CD1c-positive myeloid dendritic cell (primary cell): Measurements from ENCODE around the gene SERGEF.

ENCODE experiments used
- DNase-seq: peaks from one replicate; pipeline ENCODE4 v3.0.0-alpha.2; 2016; ENCODE audit errors: extremely low spot score

Gene SERGEF

DNA sequence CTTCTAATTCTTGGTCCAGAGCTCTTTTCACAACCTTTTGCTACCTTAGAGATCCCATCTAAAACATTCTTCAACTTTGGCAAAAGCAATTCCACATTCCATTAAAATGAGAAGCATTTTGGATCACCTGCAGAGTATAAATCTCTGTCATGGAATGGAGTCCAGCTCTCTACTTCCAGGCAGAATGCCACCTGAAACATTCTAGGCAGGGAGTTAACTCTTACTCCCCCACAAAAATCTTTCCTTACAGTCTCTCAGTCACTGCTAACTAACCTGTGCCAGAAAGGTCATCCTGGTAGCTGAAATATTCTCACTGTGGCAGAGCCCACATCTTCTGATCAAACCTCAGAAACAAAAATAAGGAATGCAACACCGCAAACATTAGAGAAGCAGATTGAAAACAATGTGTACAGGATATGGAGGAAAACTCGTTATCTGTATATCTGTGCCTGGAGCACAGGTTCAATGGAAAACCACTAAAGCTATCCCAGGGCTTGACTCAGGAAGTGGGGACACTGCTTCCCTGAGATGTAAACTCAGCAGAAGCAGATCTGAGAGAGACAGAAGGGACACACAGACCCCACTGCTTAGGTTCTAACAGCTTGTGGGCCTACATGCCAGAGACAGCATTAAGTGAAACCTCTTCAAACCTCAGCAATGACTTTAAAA, 199.3 kb downstream of the SERGEF start:
- no peak for DNase-seq

DNA sequence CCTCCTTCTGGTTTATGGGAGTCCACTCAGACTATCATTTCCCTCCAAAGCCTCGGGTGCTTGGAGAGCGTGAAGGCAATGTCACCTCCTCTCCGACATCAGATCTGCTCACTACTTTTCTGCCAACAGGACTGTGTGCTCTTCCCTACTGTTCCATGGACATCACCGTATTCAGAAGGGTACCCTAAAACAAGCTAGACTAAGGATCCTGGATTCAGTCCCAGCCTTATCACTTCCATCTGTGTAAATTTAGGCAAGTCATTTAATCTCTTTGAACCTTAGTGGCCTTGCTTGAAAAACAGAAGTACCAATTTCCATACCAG, 200.0 kb downstream of the SERGEF start:
- no peak for DNase-seq

DNA sequence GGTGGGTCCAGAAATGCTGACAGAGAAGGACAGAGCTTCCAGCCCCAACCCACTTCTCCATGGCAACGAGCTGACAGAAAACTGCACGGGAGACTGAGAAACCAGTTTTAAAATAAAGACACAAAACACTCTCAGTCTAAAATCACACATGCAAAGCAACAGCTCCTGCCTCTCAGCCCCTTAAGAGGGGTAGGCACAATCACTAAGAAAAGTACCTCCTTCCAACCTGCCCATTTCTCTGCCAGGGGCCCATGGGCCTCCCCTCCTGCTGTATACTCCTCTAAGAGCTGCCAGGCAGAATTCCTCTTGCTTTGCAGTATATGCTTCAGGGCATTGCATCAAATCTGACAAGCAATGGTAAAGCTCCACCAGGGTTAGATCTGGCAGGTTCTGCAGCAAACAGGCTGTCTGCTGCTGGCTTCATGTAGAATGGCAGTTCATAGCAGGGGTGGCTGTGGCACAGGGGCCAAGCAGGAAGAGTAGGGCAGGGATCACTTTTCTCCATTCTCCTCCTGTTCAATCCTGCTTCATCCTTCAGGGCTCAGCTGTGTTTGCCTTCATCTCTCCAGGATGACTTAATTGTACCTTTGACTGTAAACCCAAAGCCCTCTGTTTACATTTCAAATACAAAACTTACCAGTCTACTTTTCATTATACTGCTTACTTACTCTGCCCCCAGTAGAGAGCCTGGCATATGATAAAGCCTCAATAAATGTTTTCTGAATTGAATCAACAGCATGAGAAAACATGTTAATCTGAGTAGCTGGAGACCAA, 200.6 kb downstream of the SERGEF start:
- no peak for DNase-seq

DNA sequence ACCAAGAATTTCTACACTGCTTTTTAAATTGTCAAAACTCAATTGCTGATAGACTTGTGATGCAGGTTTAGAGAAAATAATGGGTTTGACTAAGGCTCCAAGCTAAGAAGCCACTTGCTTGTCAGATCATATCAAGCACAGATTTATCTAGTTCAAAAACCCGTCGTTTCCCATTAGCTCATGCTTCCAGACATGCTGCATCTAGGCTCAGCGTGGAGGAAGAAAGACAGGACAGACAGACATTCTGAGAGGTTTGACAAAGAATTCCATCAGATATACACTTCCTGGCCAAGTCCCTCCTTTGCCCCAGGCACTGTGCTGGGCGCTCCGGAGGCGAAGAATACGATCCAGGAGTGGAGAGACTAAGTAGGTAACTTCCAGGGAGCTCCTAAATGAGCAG, 201.5 kb downstream of the SERGEF start:
- no peak for DNase-seq

DNA sequence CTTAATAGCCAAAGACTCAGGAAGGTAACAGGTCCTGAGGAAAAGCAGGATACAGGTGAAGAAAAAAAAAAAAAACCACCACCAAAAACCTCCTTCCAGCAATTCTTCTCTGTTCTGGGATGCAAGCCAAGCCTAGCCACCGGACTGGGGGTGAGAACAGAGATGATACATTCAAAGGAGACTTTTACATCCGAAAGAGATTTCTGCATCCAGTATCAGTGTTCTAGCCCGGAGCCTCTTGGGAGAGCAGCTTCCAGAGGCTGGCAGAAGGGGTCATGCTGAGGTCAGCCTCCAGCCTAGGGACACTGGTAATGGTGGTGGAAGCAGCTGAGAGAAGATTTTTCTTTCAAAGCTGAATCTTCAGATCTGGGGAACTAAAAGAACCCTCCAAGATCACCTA, 202.1 kb downstream of the SERGEF start:
- DNase-seq, result no peak

DNA sequence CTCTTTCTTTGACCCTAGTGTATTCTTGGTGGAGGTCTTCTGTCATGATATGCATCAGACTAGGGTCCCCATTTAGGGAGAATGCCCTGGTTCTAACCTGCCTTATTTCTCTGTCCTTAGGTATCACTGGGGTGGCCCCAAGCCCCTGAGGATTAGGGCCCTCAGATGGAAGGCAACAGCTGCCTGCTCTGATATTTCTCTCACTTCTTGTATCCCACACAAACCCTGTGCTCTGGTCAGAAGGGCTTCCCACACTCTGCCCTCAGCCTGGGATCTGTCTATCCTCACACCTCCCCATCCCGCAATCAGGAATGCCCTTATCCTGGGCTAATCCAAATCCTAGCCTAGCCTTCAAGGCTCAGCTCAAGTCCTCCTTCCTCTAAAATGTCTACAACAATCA, 202.8 kb downstream of the SERGEF start:
- DNase-seq, result no peak

DNA sequence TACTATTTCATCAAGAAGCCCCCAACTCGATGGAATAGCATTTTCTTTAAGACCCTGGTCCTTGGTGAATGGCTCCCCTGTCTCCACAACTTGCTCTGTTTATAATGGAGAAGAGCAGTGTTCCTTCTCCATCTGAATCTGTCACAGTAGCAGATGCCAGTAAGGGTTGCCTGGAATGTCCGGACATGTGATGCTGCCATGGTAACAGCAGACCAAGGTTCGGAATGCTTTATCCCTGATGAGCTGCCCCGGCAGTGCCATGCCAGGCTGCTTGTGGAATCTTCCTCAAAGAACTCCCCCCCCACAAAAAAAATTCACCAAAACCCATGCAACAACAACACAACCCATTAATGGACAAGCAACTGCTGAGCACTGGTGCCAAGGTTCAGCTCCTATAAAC, 205.8 kb downstream of the SERGEF start:
- no peak for DNase-seq

DNA sequence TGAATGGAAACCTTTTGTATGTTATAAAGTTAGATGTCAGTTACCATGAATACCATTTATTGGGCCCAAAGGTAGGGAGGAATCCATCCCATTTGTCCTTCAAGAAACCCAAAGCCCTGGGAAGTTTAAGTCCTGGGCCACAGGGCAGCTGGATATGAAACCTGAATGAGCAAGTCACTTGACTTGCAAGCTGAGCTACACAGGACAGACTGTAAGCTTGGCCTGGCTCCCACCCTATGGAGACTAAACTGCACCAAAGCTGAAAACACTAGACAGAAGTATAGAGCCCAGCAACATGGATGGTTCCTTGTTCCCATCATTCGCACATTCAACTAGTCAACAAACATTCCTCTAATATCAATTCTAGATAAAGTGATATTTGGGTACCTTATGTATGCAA, 207.0 kb downstream of the SERGEF start:
- DNase-seq, result no peak

DNA sequence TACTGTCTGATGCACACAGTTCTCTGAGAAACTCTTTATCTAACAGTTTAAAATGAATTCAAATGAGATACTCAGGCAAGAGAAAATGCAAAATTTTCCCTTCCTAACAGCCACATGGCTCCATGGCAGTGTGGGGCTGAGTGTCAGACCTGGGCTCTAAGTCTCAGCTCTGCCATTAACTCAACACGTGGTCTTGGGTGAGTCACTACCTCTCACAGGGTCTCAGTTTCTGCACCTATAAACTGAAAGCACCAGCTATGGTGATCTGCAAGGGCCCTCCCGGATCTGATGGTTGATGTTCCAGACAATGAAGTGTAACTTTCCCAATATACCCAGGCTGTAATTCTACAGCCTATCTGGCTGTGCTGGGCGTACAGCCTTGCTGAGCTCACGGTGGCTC, 207.8 kb downstream of the SERGEF start:
- no peak for DNase-seq

DNA sequence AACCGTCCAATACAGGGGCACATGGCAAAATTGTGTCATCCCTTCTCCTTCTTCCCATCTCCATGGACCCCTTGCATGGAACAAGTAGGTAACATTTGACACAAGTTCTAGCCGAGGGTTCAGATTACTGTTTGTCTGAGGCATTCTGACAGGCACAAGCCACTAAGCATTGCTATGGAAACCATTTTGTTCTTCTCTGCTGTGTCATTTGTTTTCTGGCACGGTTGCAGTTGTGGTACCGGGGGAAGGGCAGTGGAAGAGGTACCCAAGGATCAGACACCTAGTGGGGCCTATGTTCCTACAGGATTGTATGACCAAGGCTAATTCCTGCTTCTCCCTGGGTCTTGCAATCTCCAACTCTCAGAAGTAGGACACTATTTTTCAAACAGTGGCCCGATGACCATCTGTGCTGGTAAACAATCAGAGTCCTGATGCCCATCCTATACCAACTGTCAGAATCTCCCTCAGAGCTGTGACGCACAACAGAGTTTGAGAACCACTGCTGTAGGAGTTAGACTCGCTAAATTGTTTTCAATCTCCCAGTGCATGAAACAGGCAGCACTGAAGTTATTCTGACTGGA, 209.0 kb downstream of the SERGEF start:
- DNase-seq, result no peak

DNA sequence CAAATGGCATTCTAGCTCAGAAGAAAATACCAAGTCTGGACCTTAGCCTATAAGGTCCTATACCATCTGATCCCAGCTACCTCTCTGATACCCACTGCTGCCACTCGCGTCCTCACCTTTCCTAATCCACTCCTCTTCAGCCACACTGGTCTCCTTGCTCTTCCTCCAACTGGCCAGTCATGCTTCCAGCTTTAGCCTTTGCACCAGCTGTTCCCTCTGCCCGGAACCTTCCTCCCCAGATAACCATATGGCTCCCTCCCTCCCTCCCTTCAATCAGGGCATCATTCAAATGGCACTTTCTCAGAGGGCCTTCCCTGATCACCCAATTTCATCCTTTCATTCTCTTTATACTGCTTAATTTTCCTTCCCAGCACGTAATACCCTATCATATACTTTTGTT, 210.4 kb downstream of the SERGEF start:
- no peak for DNase-seq

DNA sequence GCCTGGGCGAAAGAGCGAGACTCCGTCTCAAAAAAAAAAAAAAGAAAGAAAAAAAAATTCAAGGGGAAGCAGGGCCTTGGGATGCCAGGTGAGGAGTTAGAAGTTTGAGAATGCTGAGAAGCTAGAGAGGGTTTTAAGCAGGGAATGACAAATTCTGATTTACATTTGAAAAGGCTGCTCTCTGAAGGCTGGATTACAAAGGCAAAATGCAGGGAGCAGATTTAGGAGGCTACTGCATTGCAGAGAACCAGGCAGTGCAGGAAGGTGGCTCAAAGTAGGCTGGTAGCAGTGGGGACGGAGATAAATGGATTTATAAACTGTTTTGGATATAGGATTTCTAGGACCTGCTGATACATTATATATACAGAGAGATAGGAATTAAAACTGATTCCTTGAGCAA, 211.7 kb downstream of the SERGEF start:
- DNase-seq, result no peak

DNA sequence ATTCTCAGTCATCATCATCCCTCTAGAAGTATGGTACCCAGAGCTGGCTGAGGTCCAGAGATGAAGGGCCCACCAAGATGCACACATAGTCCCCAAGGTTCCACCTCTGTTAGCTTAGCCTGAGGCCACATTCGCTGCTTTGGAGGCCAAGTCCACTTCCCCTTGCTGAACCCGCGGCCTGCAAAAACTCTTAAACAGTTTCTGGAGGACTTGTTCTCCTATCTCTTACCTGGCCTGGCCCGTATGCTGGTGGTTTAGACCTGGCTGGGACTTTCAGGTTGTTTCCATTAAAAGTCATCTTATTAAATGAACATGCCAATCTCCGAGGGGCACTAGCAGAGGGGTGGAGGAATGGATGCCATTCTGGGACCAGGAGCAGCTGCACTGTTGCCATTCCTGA, 213.7 kb downstream of the SERGEF start:
- DNase-seq, result no peak

DNA sequence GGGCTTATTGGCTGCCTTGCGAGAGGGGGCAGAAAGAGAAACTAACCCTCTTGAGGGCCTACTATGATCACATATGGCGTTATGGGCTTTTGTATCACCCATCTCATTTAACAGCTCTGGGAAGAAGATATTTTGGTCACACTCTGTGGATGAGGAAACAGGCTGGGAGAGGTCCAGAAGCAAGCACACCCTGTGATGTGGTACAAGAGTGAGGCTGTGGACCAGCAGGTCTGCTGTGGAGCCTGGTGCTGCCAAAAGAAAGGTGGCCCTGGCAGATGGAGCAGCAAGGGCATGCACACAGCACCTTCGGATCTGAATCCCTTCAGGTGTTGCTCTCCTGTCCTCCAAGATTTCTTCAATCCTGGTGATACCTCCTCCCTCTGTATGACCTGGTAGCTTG, 214.1 kb downstream of the SERGEF start:
- no peak for DNase-seq

DNA sequence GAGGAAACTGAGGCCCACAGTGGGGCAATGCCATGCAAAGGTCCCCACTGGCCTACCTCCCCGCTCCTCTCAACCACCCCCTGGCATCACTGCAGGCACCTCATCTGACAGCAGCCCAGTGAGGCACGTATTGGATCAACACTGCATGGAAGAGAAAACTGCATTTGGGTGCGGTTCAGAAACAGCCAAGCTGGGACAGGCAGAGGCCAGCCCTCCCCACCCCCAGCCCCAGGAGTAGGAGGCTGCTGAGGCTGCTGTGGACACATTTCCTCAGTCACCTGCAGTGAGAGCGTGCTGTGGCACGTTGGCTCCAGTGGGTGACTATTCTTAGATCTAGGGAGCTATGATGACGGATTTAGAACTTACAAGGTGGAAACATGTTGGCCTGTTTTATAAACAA, 214.6 kb downstream of the SERGEF start:
- DNase-seq, result no peak

DNA sequence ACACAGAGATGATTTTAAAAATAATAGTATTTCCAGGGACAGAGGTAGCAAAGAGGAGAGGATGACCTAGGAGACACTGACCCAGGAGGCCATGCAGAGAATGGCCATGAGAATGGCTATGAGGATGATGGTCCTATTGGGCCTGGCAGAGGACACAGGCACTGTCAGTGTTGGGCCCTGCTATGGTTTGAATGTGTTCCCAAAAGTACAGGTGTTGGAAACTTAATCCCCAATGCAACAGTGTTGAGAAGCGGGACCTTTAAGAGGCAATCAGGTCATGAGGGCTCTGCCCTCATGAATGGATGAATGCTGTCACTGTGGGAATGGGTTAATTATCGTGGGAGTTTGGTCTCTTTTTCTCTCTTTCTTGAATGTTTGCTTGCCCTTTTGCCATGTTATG, 216.7 kb downstream of the SERGEF start:
- no peak for DNase-seq

DNA sequence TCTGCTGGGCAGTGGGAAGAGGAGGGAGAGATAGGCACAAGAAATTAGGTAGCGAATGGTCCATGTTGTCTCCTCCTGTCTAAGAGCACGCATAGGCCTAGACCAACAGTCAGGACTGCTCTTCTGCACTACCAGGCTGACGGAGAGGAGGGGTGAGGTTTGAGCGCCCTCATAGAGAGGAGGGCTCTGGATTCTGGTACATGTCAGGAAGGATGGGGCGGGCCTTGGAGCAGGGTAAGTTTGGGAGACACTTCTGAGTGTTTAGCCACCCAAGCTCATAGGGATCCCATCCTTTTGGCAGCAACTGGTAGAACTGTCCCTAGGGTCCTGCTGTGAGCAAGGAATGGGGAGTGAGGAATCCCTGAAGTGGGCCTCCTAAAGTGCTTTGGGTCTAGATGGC, 217.9 kb downstream of the SERGEF start:
- no peak for DNase-seq

DNA sequence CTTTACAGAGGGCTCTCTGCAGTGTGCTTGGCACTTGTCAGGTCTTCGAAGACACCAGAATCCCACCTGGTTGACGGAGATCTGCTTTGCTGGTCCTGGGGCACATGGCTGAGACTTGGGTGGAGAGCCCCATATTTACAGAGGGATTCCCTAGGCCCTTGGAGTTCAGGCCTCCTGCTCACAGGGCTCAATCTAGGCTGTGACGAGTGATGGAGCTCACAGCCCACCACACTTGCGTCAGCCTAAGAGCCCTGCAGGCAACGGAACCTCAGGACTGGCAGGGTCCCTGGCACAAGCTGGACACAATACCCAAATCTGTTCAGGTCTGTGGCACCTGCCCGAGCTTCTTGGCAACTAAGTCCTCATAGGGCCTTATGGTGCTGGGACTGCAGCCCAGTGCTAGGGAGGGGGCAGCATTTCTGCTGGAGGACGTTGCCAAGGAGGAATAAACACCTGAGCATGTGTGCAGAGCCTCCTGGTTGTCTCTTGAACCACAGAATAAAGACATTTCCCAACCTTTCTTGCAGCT, 219.1 kb downstream of the SERGEF start:
- DNase-seq, result no peak

DNA sequence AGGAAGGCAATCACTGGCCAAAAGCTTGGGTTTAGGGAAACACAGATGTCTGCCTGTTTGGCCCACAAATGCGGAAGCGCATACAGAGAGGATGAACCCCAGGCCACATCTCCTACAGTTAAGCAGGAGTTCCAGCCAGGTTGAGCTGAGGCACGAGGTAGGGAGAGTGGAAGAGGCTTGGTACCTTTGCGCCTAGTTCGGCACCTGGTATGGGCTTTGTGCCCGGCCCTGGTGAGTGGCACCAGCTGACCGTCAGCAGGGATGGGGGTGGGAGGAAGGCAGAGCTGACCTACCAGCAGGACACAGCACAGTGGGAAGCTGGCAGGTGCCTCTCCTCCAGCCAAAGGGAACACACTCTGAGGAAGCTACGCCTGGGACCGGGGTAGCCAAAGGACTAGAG, 220.7 kb downstream of the SERGEF start:
- no peak for DNase-seq

DNA sequence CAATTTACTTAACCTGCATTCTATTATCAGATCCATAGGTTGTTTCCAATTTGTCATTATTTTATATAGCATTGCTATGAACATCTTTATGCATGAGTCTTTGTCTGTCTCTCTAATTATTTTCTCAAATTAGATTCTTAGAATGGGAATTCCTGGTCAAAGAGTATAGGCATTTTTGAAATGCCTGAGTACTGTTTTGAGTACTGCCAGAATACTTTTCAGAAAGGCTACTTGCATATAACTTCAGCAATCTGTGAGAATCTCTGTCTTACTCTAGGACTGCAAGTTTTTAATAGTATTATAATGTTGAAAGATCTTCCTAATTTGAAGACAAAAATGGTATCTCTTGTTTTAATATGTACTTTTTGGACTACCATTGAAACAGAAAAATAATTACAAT, 221.7 kb downstream of the SERGEF start:
- DNase-seq, result no peak

DNA sequence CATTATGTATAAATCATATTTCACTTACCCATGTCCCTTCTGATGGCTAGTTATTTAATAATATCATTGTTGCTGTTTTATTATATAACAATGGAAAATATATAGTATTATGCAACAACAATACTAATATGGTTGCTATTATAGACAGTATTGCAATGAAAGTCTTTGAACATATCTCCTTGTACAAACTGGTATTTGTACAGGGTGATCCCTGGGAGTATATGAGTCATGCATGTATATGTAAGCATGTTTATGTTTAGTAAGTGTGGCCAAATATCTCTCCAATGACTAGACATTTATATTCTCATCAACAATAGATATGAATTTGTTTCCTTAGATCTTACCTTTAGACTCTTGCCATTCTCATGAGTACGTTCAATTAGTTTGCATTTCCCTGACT, 222.4 kb downstream of the SERGEF start:
- DNase-seq, result no peak

DNA sequence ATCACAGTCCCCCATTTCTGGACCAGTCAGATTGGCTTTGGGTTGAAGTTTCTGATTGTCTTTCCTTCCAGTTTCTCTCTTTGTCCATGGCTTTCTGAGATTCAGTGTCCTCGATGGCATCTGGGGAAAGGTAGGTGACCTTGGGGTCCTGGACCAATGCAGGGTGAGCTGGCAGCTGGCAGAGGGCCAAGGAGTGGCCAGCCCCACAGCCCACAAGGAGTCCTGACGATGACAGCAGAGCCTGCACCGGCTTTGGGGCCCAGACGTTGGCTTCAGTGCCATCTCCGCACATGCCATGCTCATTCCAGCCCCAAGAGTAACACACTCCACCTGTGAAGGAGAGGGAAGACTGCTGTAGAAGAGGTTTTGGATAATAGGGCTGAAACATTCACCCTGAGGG, 224.8 kb downstream of the SERGEF start:
- no peak for DNase-seq

DNA sequence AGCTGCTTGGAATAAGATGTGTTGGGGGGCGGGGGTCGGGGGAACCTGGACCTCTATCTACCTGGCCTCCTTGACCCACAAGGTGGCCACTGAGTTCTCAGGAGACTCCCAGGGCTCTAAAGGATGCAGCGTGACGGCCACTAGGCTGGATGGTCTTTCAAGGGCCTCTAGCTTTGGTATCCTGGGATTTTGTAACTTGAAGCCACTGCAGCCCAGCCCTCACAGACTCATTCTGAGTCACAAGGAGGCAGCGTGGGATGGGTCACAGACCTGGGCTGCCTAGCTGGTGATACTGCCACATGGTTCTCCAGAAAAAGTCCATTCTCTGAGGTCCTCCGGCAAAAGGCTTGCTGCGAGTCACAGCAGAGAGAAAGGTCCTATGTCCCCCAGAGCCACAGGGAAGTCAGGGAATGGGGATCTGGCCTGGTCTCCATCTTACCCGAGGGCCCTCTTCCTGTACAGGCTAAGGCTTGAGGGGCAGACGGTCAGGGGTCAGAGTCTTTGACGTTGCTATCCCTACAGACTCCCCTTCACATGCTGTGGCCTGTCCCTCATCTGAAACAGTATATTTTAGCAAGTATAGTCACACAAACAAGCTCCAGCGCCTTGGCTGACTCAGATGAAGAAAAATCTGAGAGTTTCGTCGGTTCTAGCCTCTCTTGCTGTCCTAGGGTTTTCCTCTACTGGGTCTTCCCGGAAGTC, 225.9 kb downstream of the SERGEF start:
- DNase-seq, result no peak
